ENCODE results near the gene AKAP13. TPM values are rescaled to one million over a fixed set of nuclear protein-coding genes. Genes with fewer than 3 reads are reported as not detected.

The AKAP13 gene
- total and polyA plus RNA-seq, 2 of the 8 experiments (the other 6 are each of a cell fraction or from before 2014, with no cell fraction given) = 14.0 to 46.2 TPM

DNA sequence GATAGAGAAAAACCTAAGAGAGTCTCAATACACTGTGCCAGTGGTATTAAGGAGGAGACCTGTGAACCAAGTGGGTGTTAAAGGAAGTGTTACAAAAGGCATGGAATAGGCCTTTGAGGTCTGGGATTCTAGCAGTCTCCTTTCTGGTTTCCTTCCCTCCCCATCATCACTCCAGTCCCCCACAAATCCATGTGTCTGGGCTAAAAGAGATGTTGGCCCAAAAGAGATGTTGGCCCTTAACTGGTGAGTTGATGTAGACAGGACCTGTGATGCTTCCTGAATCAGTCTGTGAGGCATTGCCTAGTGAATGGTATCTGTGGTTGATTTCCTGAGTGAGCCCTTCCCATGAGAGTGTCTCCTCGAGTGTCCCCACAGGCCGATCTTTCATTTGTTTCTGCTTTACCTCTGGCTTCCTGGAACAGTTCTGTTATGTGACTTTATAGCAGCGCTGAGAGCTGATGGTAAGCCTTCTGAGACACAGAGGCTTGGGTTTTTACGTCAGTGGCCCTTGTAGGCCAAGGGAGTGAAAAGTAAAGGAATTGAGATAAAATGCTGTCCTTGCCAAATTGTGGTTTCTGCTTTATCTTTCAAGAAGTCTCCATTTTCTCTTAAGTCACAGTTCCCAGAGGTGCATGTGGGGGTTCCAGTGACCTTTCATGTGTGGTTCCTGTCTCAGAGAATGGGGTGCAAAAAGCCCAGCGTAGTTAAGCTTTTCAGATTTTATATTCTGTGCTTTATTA is 326.5 kb downstream of the AKAP13 start:
- Histone ChIP-seq H3K56ac (replicated peaks; ENCODE audit: insufficient read length, low read depth, low read length) (no peak overlapping the region), H3K4me1 (replicated peaks in 1 of 4; ENCODE audit: control insufficient read depth in 3 of 4, insufficient read depth in 4 of 4, low read length in 3 of 4) (peaks cover 0 to 5% (median 0%) of the 10 kb centered on the region in 4 experiments; a peak in 4 of 7 replicates), H2BK15ac (ENCODE audit: low read length) (no peak overlapping the region), H4K5ac (ENCODE audit: insufficient read length, low read depth, low read length) (no peak overlapping the region), H3K4me2 (ENCODE audit: insufficient read depth in 1 of 2, low read depth in 2 of 2, low read length in 2 of 2) (no peak overlapping the region), H3K79me1 (ENCODE audit: low read depth, low read length) (no peaks in the 10 kb centered on the region), H4K8ac (ENCODE audit: extremely low read depth, insufficient read depth, low read length) (no peak overlapping the region), H3K14ac (ENCODE audit: insufficient read length) (no peak overlapping the region), H3K4ac (replicated peaks; ENCODE audit: insufficient read length, low read depth, low read length) (no peak overlapping the region), H3K79me2 (ENCODE audit: control insufficient read depth in 1 of 2, insufficient read depth in 2 of 2, low read length in 2 of 2) (no peaks in the 10 kb centered on the region), H2BK120ac (replicated peaks; ENCODE audit: low read depth, low read length) (no peak overlapping the region), H3K18ac (ENCODE audit: extremely low read depth, low read length) (no peak overlapping the region), H3K36me3 (ENCODE audit: control insufficient read depth in 2 of 4, insufficient read depth in 4 of 4, low read length in 3 of 4) (peaks cover 0 to 5% (median under 1%) of the 10 kb centered on the region in 4 experiments; a peak in 3 of 8 replicates), H2BK5ac (ENCODE audit: low read depth, low read length) (no peak overlapping the region), H3K9ac (replicated peaks in 1 of 4; ENCODE audit: extremely low read depth in 1 of 4, low read depth in 3 of 4, low read length in 3 of 4) (no peak overlapping the region; a peak in 1 of 7 replicates), H4K20me1 (replicated peaks in 1 of 2; ENCODE audit: control insufficient read depth in 1 of 2, insufficient read depth in 2 of 2, low read length in 2 of 2) (peaks cover 0 to 7% of the 10 kb centered on the region in 2 experiments), H3K27me3 (replicated peaks in 1 of 4; ENCODE audit: control insufficient read depth in 3 of 4, extremely low read depth in 1 of 4, insufficient read depth in 3 of 4, low read length in 3 of 4) (no peaks in the 10 kb centered on the region), H3K27ac (ENCODE audit: low read depth, low read length) (no peak overlapping the region), H2AFZ (ENCODE audit: low read length) (no peak overlapping the region), H4K91ac (replicated peaks; ENCODE audit: insufficient read length, low read length) (no peak overlapping the region), H2AK5ac (ENCODE audit: low read depth, low read length) (no peak overlapping the region), H2BK12ac (ENCODE audit: low read depth, low read length) (no peak overlapping the region), H3K4me3 (ENCODE audit: extremely low read depth in 1 of 4, insufficient read depth in 2 of 4, low read depth in 3 of 4, low read length in 4 of 4) (no peak overlapping the region), H3K23me2 (ENCODE audit: low read depth, low read length) (no peaks in the 10 kb centered on the region), H3K23ac (ENCODE audit: insufficient read length) (no peak overlapping the region), H3K9me3 (ENCODE audit: insufficient read depth in 2 of 2, low read depth in 1 of 2, low read length in 1 of 2) (no peaks in the 10 kb centered on the region), H2BK20ac (ENCODE audit: low read length) (no peak overlapping the region)
- CTCF ChIA-PET (ENCODE audit: partially characterized antibody) = interaction anchor here (0.6 kb wide), 1 partner anchor 729 kb away, joined by 3 read pairs; no protein-coding TSS in a partner anchor
- DNase-seq (ENCODE audit: low read depth in 1 of 2, low spot score in 2 of 2) (no peak), FAIRE-seq (no peak)
- POLR2A ChIA-PET (ENCODE audit: partially characterized antibody) = no interaction called here
- WGBS, 2 experiments (ENCODE audit: extremely low coverage in 1 of 2, insufficient coverage in 1 of 2, insufficient read length in 1 of 2, insufficient replicate concordance in 2 of 2, low coverage in 1 of 2, low lambda C conversion rate in 2 of 2, missing lambda C conversion rate in 1 of 2) = 83% methylated on average over 5 of the region's 5 CpGs; no CpG with 5 or more reads in 1 of the 2 experiments
- TF ChIP-seq GTF2F1 (IDR thresholded peaks at IDR 0.05; ENCODE audit: borderline replicate concordance, low read depth, low read length) = no peak
- TF ChIP-seq BACH1 (IDR thresholded peaks at IDR 0.05; ENCODE audit: low read length) = no peak
- no peak for TF ChIP-seq GABPA (IDR thresholded peaks at IDR 0.05; ENCODE audit: borderline replicate concordance, insufficient read depth, low read length)
- TF ChIP-seq TBP (IDR thresholded peaks at IDR 0.05; ENCODE audit: low read depth, low read length) = no peak
- TF ChIP-seq SP1 (IDR thresholded peaks at IDR 0.05; ENCODE audit: low read depth, low read length) = no peak
- TF ChIP-seq KDM5A (IDR thresholded peaks at IDR 0.05; ENCODE audit: low read length) = no peak
- TF ChIP-seq POLR2A (IDR thresholded peaks at IDR 0.05; ENCODE audit: control extremely low read depth in 1 of 2, low read depth in 2 of 2, low read length in 2 of 2) = no peak
- no peak for TF ChIP-seq EP300 (IDR thresholded peaks at IDR 0.05; ENCODE audit: borderline replicate concordance in 1 of 2, low read depth in 2 of 2, low read length in 2 of 2)
- TF ChIP-seq CREB1 (IDR thresholded peaks at IDR 0.05) = no peak
- no peak for TF ChIP-seq BRCA1 (IDR thresholded peaks at IDR 0.05; ENCODE audit: low read depth, low read length)

Data from H1 (cell line).